Measurements from ENCODE around the gene PRR22. TPM values are rescaled to one million over a fixed set of nuclear protein-coding genes. Genes with fewer than 3 reads are reported as not detected.

The PRR22 gene
- total and polyA plus RNA-seq, 9 of the 15 experiments (the other 6 are each of a cell fraction or from before 2014, with no cell fraction given) = 0.03 to 12.0 (median 2.0) TPM; not detected in 1

DNA sequence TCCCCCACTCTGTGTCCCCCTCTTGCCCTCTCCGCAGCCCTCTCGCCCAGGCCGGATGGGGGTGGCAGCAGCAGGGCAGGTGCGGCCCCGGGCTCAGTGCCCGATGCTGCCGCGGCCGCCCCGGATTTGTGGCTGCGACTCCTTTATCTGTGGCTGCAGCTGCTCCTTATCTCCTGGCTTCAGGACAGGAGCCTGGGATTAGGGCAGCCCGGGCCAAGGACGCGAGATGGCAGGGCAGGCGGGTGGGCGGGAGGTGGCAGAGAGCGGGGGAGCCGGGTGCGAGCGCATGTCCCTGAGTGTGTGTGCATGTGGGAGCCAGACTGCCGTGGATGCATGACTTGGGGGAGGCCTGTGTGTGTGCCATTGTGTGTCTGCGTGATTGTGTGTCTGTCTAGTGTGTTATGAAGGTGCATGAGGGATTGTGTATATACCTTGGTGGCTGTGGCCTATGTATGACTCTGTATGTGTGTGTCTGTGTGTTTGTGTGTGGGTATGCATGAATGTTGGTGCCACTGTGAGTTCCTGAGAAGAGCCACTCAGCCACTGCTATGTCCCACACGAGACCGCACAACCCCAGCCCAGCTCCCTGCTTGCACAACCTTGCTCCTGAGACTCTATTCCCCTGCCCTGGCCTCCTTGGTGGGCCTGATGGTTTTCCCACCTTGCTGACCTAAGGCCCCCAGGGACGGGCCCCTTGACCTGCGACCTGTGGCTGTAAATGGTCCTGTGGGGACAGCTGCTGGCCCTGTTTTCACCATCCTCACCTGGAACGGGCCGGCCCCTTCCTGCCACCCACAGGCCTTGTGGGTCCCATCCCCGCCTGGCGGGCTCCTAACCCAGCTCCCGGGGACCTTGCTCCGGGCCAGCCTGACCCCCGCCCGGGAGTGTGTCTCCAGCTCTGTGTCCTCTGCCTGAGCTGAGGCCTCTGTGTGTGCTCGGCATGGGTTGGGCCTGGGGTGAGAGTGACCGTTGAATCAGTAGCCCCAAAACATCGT, 15.0 kb upstream of the PRR22 start (continued):
- TF ChIP-seq, protein P1, sequence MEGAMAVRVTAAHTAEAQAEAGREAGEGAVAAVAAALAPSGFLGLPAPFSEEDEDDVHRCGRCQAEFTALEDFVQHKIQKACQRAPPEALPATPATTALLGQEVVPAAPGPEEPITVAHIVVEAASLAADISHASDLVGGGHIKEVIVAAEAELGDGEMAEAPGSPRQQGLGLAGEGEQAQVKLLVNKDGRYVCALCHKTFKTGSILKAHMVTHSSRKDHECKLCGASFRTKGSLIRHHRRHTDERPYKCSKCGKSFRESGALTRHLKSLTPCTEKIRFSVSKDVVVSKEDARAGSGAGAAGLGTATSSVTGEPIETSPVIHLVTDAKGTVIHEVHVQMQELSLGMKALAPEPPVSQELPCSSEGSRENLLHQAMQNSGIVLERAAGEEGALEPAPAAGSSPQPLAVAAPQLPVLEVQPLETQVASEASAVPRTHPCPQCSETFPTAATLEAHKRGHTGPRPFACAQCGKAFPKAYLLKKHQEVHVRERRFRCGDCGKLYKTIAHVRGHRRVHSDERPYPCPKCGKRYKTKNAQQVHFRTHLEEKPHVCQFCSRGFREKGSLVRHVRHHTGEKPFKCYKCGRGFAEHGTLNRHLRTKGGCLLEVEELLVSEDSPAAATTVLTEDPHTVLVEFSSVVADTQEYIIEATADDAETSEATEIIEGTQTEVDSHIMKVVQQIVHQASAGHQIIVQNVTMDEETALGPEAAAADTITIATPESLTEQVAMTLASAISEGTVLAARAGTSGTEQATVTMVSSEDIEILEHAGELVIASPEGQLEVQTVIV (CRISPR knock-in tag; IDR thresholded peaks at IDR 0.05; ENCODE audit: borderline replicate concordance) = no peak
- TF ChIP-seq NCOR1 (IDR thresholded peaks at IDR 0.05) (peak; percentile 98), CREBBP (IDR thresholded peaks at IDR 0.05; ENCODE audit: low read depth, low read length) (no peak), SIN3A (IDR thresholded peaks at IDR 0.05; ENCODE audit: borderline replicate concordance in 2 of 2, control insufficient read depth in 1 of 2, low read depth in 2 of 2, low read length in 2 of 2) (no peak), ADNP (tag; IDR thresholded peaks at IDR 0.05) (peak; percentile 72; the same call in 1 of the 2 replicates), SMAD2 (IDR thresholded peaks at IDR 0.05; ENCODE audit: low read depth, low read length) (no peak), EGR1 (conservative IDR thresholded peaks at IDR 0.05) (peak; percentile 93), NBN (IDR thresholded peaks at IDR 0.05; ENCODE audit: low read depth) (peak; percentile 88), MYBL2 (IDR thresholded peaks at IDR 0.05; ENCODE audit: low read depth) (no peak), MYBL2 (CRISPR knock-in tag; IDR thresholded peaks at IDR 0.05; ENCODE audit: borderline replicate concordance) (no peak), HMGN3 (IDR thresholded peaks at IDR 0.05; ENCODE audit: borderline replicate concordance, extremely low read depth, insufficient read length, low read depth, low read length) (peak; percentile 100), PHF20 (IDR thresholded peaks at IDR 0.05; ENCODE audit: partially characterized antibody) (no peak), ZNF140 (CRISPR knock-in tag; IDR thresholded peaks at IDR 0.05) (no peak), SIRT6 (IDR thresholded peaks at IDR 0.05; ENCODE audit: low read depth, low read length) (no peak), MCM5 (IDR thresholded peaks at IDR 0.05; ENCODE audit: low read depth) (no peak), RBBP5 (IDR thresholded peaks at IDR 0.05; ENCODE audit: borderline replicate concordance, insufficient read depth, low read length, poor library complexity, severe bottlenecking) (no peak), KLF16 (IDR thresholded peaks at IDR 0.05) (peak; percentile 98)
- TF ChIP-seq, protein P2, sequence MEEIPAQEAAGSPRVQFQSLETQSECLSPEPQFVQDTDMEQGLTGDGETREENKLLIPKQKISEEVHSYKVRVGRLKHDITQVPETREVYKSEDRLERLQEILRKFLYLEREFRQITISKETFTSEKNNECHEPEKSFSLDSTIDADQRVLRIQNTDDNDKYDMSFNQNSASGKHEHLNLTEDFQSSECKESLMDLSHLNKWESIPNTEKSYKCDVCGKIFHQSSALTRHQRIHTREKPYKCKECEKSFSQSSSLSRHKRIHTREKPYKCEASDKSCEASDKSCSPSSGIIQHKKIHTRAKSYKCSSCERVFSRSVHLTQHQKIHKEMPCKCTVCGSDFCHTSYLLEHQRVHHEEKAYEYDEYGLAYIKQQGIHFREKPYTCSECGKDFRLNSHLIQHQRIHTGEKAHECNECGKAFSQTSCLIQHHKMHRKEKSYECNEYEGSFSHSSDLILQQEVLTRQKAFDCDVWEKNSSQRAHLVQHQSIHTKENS (CRISPR knock-in tag; IDR thresholded peaks at IDR 0.05) = no peak
- TF ChIP-seq, protein P3, sequence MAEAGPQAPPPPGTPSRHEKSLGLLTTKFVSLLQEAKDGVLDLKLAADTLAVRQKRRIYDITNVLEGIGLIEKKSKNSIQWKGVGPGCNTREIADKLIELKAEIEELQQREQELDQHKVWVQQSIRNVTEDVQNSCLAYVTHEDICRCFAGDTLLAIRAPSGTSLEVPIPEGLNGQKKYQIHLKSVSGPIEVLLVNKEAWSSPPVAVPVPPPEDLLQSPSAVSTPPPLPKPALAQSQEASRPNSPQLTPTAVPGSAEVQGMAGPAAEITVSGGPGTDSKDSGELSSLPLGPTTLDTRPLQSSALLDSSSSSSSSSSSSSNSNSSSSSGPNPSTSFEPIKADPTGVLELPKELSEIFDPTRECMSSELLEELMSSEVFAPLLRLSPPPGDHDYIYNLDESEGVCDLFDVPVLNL (CRISPR knock-in tag; IDR thresholded peaks at IDR 0.05; ENCODE audit: low read depth) = peak; percentile 51; the same call in 1 of the 2 replicates
- TF ChIP-seq, protein P4, sequence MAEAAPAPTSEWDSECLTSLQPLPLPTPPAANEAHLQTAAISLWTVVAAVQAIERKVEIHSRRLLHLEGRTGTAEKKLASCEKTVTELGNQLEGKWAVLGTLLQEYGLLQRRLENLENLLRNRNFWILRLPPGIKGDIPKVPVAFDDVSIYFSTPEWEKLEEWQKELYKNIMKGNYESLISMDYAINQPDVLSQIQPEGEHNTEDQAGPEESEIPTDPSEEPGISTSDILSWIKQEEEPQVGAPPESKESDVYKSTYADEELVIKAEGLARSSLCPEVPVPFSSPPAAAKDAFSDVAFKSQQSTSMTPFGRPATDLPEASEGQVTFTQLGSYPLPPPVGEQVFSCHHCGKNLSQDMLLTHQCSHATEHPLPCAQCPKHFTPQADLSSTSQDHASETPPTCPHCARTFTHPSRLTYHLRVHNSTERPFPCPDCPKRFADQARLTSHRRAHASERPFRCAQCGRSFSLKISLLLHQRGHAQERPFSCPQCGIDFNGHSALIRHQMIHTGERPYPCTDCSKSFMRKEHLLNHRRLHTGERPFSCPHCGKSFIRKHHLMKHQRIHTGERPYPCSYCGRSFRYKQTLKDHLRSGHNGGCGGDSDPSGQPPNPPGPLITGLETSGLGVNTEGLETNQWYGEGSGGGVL (CRISPR knock-in tag; IDR thresholded peaks at IDR 0.05) = no peak

Measured in K562 (cell line).